A673 (cell line): ENCODE data around the gene SUPT7L. TPM values are rescaled to one million over a fixed set of nuclear protein-coding genes. Genes with fewer than 3 reads are reported as not detected.

Source experiments
- BruUV-seq: library from RNA; stranded (reverse); fragments of 400-500 nt; replicated peaks from 2 replicates; lab custom pipeline; 2021; lab: Mats Ljungman, UMichigan
- CTCF ChIA-PET: fragments of 300-600 bp; sonication (Branson Sonifier 250); formaldehyde crosslinking; loops from one replicate; lab custom pipeline; 2022; ENCODE audit warnings: antibody characterized with exemption; lab: Charles Lee
- POLR2A ChIA-PET: fragments of 300-600 bp; sonication (Branson Sonifier 250); formaldehyde crosslinking; loops from one replicate; lab custom pipeline; 2022; ENCODE audit warnings: antibody characterized with exemption; ENCODE audit not compliant: low non-redundant PET; lab: Charles Lee
- DNase-seq: peaks from one replicate; pipeline ENCODE4 v3.0.0-alpha.2; 2015; ENCODE audit warnings: low spot score
- H3K27ac ChIP-seq: fragments of 200-600 bp; sonication (generic); 2 replicates; pipeline ENCODE4 v1.5.1; 2016; ENCODE audit warnings: mixed run types, low read depth, mild to moderate bottlenecking, mixed read lengths, antibody characterized with exemption, low read length; ENCODE audit not compliant: poor library complexity, severe bottlenecking
- H3K27me3 ChIP-seq: fragments of 200-600 bp; sonication (generic); replicated peaks from 2 replicates; pipeline ENCODE4 v1.6.1; 2017; ENCODE audit warnings: mixed run types, low read depth, mild to moderate bottlenecking, mixed read lengths, antibody characterized with exemption, low read length; ENCODE audit not compliant: insufficient read depth, poor library complexity
- H3K36me3 ChIP-seq: fragments of 200-600 bp; sonication (generic); 2 replicates; pipeline ENCODE4 v1.6.1; 2016; ENCODE audit warnings: mixed run types, mild to moderate bottlenecking, mixed read lengths, antibody characterized with exemption, low read length; ENCODE audit not compliant: insufficient read depth, poor library complexity, severe bottlenecking
- H3K4me1 ChIP-seq: fragments of 200-600 bp; sonication (generic); 2 replicates; pipeline ENCODE4 v1.6.1; 2017; ENCODE audit warnings: mixed run types, mild to moderate bottlenecking, mixed read lengths, antibody characterized with exemption, low read length; ENCODE audit not compliant: insufficient read depth, poor library complexity, severe bottlenecking
- H3K4me3 ChIP-seq: fragments of 200-600 bp; sonication (generic); 2 replicates; pipeline ENCODE4 v1.5.1; 2016; ENCODE audit warnings: low read depth, mixed run types, mild to moderate bottlenecking, mixed read lengths, low read length; ENCODE audit not compliant: poor library complexity, severe bottlenecking
- H3K9me3 ChIP-seq: fragments of 200-600 bp; sonication (generic); 2 replicates; pipeline ENCODE4 v1.6.1; 2016; ENCODE audit warnings: mixed run types, low read depth, mild to moderate bottlenecking, mixed read lengths, antibody characterized with exemption, low read length; ENCODE audit not compliant: poor library complexity, severe bottlenecking
- EZH2 ChIP-seq: fragments of 200-600 bp; sonication (generic); IDR thresholded peaks from 2 replicates; pipeline ENCODE4 v1.6.1; 2017; ENCODE audit warnings: borderline replicate concordance, low read depth, mild to moderate bottlenecking, mixed read lengths, antibody characterized with exemption, low read length; ENCODE audit not compliant: poor library complexity, severe bottlenecking
- intact Hi-C: fragments of 100-400 bp; cut with micrococcal nuclease; formaldehyde crosslinking; loops from one replicate; pipeline ENCODE4 v1.10.0; 2022; ENCODE audit not compliant: unreplicated experiment
- total RNA-seq: library from RNA; stranded (reverse); gene quantifications from 2 replicates; pipeline ENCODE4 v1.2.3, GENCODE V29; 2021
- TF ChIP-seq, protein P1 (sequence below): fragments of 300-800, 200-600 bp; sonication (generic); conservative IDR thresholded peaks from 2 replicates; pipeline ENCODE4 v1.5.1; 2017; ENCODE audit warnings: low read depth, mild to moderate bottlenecking, antibody characterized with exemption, low read length, moderate library complexity, mixed read lengths

SUPT7L gene
- total RNA-seq, 1 experiment from 2014 or later: 33.1 TPM

DNA sequence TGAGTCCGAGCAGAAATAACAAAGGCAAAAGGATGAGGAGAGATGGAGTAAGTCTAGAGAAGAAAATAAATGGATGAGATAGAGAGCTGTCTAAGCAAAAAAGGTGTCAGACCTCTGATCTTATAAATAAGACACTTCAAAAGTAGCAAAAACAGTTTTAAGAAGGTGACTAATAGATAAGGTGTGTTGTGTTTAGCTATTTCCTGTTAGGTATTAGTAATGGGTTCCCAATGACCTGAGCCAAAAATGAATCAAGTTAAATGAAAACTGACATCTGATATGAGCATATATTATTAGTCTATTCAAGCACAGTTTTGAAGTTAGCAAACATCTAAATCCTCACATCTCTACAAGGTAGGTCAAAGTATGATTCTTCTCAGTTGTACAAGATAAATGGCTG lies 10.6 kb downstream of the SUPT7L start:
- BruUV-seq: no TSS peak

GRCh38 chr2:27652341-27652740 lies 11.1 kb downstream of the SUPT7L start:
- H3K27me3 ChIP-seq: no peaks in the 10 kb centered on the region
- no peak overlapping the region for H3K4me3 ChIP-seq
- no TSS peak for BruUV-seq
- no peak for DNase-seq
- CTCF ChIA-PET: no interaction called here
- intact Hi-C loops: no loop called here
- H3K4me1 ChIP-seq: no peaks in the 10 kb centered on the region
- H3K36me3 ChIP-seq: peaks cover 82% of the 10 kb centered on the region
- no peak for TF ChIP-seq EZH2
- TF ChIP-seq, protein P1, sequence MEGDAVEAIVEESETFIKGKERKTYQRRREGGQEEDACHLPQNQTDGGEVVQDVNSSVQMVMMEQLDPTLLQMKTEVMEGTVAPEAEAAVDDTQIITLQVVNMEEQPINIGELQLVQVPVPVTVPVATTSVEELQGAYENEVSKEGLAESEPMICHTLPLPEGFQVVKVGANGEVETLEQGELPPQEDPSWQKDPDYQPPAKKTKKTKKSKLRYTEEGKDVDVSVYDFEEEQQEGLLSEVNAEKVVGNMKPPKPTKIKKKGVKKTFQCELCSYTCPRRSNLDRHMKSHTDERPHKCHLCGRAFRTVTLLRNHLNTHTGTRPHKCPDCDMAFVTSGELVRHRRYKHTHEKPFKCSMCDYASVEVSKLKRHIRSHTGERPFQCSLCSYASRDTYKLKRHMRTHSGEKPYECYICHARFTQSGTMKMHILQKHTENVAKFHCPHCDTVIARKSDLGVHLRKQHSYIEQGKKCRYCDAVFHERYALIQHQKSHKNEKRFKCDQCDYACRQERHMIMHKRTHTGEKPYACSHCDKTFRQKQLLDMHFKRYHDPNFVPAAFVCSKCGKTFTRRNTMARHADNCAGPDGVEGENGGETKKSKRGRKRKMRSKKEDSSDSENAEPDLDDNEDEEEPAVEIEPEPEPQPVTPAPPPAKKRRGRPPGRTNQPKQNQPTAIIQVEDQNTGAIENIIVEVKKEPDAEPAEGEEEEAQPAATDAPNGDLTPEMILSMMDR: no peak
- POLR2A ChIA-PET: no interaction called here
- no peaks in the 10 kb centered on the region for H3K9me3 ChIP-seq
- no peak overlapping the region for H3K27ac ChIP-seq

More for the DNA sequence above, 10.6 kb downstream of the SUPT7L start:
- POLR2A ChIA-PET: no interaction called here
- Histone ChIP-seq H3K27ac (no peak overlapping the region), H3K4me1 (no peaks in the 10 kb centered on the region), H3K4me3 (no peak overlapping the region), H3K27me3 (no peaks in the 10 kb centered on the region), H3K36me3 (peaks cover 79% of the 10 kb centered on the region), H3K9me3 (no peaks in the 10 kb centered on the region)
- CTCF ChIA-PET: no interaction called here
- no peak for DNase-seq
- intact Hi-C loops: no loop called here
- TF ChIP-seq, protein P1: no peak
- TF ChIP-seq EZH2: no peak

GRCh38 chr2:27651056-27651455 lies 12.4 kb downstream of the SUPT7L start:
- H3K4me1 ChIP-seq: no peaks in the 10 kb centered on the region
- DNase-seq: no peak
- no peak overlapping the region for H3K4me3 ChIP-seq
- no TSS peak for BruUV-seq
- H3K36me3 ChIP-seq: peaks cover 77% of the 10 kb centered on the region
- intact Hi-C loops: no loop called here
- CTCF ChIA-PET: no interaction called here
- no peaks in the 10 kb centered on the region for H3K9me3 ChIP-seq
- TF ChIP-seq, protein P1: no peak
- no peak for TF ChIP-seq EZH2
- POLR2A ChIA-PET: no interaction called here
- H3K27ac ChIP-seq: no peak overlapping the region
- H3K27me3 ChIP-seq: no peaks in the 10 kb centered on the region
